GM12878 (cell line): Measurements from ENCODE around the gene SOWAHC. TPM values are rescaled to one million over a fixed set of nuclear protein-coding genes. Genes with fewer than 3 reads are reported as not detected.

Experiments used
- ASH2L ChIP-seq: fragments of 300-600, 200-600 bp; sonication (generic); IDR thresholded peaks from 2 replicates; pipeline ENCODE4 v1.6.1; 2017; ENCODE audit warnings: low read depth, mild to moderate bottlenecking, borderline replicate concordance
- BRCA1 ChIP-seq: IDR thresholded peaks from 2 replicates; pipeline ENCODE4 v1.6.1; 2011; ENCODE audit warnings: low read depth, low read length, improper control_type of control experiment
- CEBPB ChIP-seq, 2 experiments: fragments of 150-350 bp in 1 of 2; IDR thresholded peaks; 2 replicates each; pipeline ENCODE4 v1.6.1; 2012 to 2014; ENCODE audit warnings: low read depth in 2 of 2, low read length in 2 of 2, borderline replicate concordance in 1 of 2, inconsistent platforms in 1 of 2
- HDGF ChIP-seq: fragments of 450-650 bp; IDR thresholded peaks from 2 replicates; pipeline ENCODE4 v1.6.1; 2016; ENCODE audit warnings: antibody characterized with exemption
- IKZF1 ChIP-seq: fragments of 450-650 bp; conservative IDR thresholded peaks from 2 replicates; pipeline ENCODE4 v1.6.1; 2017; ENCODE audit warnings: antibody characterized with exemption, mild to moderate bottlenecking
- RFX5 ChIP-seq: IDR thresholded peaks from 2 replicates; pipeline ENCODE4 v1.6.1; 2011; ENCODE audit warnings: low read depth, low read length, improper control_type of control experiment
- RUNX3 ChIP-seq: IDR thresholded peaks from 2 replicates; pipeline ENCODE4 v1.6.1; 2012; ENCODE audit warnings: low read length, inconsistent platforms
- ZBED1 ChIP-seq: IDR thresholded peaks from 2 replicates; pipeline ENCODE4 v1.6.1; 2016; ENCODE audit warnings: borderline replicate concordance
- ZNF207 ChIP-seq: fragments of 450-650 bp; IDR thresholded peaks from 2 replicates; pipeline ENCODE4 v1.6.1; 2014; ENCODE audit warnings: antibody characterized with exemption, mild to moderate bottlenecking, borderline replicate concordance
- polyA plus RNA-seq, 11 experiments: library from polyadenylated mRNA; depleted of rRNA in 4 of 11; unstranded in 6 of 11; stranded (reverse) in 5 of 11; fragments of >200 nt; fragmentation: Nextera tagmentation in 4 of 11; fragmentation: Illumina TruSeq in 1 of 11; extraction: Ambion mirVana in 4 of 11; extraction: Trizol in 1 of 11; gene quantifications; 1 replicate in 1 of 11; 2 replicates in 10 of 11; pipeline versions ENCODE4 v1.2.1 to v1.2.3, GENCODE V29; 2011 to 2016; ENCODE audit warnings: inconsistent platforms in 2 of 11, missing spikeins in 2 of 11, low read depth in 1 of 11
- total RNA-seq, 4 experiments: library from RNA; depleted of rRNA in 3 of 4; stranded (reverse); fragments of >200 nt in 3 of 4; fragmentation: Illumina TruSeq in 1 of 4; extraction: Trizol in 1 of 4; gene quantifications; 2 replicates each; pipeline versions ENCODE4 v1.2.1 to v1.2.3, GENCODE V29; 2013 to 2021
- TF ChIP-seq, protein P1 (sequence below): IDR thresholded peaks from 2 replicates; pipeline ENCODE4 v1.6.1; 2012; ENCODE audit warnings: low read length, inconsistent platforms
- TF ChIP-seq, protein P2 (sequence below): IDR thresholded peaks from 2 replicates; pipeline ENCODE4 v1.6.1; 2012; ENCODE audit warnings: low read depth, low read length, improper control_type of control experiment
- TF ChIP-seq, protein P3 (sequence below): fragments of 450-650 bp; conservative IDR thresholded peaks from 2 replicates; pipeline ENCODE4 v1.6.1; 2017; ENCODE audit warnings: mild to moderate bottlenecking, moderate library complexity

Gene SOWAHC
- total and polyA plus RNA-seq, 10 of the 15 experiments (the other 5 are each of a cell fraction or from before 2014, with no cell fraction given), result 0.48 to 2.6 (median 1.8) TPM

DNA sequence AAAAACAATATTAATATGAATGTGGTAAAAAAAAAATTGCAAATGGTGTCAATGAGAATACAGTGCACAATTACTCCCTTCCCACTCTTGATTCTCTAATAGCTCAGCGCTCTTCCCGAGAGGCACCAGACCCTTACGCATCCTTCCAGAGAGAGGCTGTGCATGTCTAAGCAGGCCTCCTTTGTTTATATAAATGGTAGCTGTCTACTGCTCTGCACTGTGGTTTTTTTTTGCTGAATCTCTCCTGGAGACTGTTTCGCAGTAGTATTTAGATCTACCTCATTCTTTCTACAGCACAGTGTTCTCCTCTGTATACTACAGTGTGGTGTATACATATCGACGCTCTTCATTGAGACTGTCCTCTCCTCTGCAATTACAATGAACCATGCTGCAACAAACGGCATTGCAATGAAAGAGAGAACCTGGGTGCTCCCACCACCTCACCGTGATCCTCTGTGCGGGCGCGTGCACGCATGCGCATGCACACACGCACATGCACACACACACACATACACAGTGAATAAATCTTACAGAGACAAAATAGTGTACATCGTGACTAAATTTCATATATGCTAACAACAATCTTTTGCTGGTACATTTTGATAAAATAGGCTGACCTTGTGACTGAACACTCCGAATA, 19.8 kb upstream of the SOWAHC start (continued):
- TF ChIP-seq BRCA1 (no peak), ZNF207 (no peak), ASH2L (no peak), ZBED1 (no peak), IKZF1 (no peak), RFX5 (no peak), HDGF (no peak), CEBPB (IDR thresholded peaks at IDR 0.05; ENCODE audit: borderline replicate concordance in 1 of 2, low read depth in 2 of 2, low read length in 2 of 2) (no peak), RUNX3 (no peak)
- TF ChIP-seq, protein P1, sequence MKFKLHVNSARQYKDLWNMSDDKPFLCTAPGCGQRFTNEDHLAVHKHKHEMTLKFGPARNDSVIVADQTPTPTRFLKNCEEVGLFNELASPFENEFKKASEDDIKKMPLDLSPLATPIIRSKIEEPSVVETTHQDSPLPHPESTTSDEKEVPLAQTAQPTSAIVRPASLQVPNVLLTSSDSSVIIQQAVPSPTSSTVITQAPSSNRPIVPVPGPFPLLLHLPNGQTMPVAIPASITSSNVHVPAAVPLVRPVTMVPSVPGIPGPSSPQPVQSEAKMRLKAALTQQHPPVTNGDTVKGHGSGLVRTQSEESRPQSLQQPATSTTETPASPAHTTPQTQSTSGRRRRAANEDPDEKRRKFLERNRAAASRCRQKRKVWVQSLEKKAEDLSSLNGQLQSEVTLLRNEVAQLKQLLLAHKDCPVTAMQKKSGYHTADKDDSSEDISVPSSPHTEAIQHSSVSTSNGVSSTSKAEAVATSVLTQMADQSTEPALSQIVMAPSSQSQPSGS, result no peak
- TF ChIP-seq, protein P2, sequence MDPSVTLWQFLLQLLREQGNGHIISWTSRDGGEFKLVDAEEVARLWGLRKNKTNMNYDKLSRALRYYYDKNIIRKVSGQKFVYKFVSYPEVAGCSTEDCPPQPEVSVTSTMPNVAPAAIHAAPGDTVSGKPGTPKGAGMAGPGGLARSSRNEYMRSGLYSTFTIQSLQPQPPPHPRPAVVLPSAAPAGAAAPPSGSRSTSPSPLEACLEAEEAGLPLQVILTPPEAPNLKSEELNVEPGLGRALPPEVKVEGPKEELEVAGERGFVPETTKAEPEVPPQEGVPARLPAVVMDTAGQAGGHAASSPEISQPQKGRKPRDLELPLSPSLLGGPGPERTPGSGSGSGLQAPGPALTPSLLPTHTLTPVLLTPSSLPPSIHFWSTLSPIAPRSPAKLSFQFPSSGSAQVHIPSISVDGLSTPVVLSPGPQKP, result no peak
- TF ChIP-seq, protein P3, sequence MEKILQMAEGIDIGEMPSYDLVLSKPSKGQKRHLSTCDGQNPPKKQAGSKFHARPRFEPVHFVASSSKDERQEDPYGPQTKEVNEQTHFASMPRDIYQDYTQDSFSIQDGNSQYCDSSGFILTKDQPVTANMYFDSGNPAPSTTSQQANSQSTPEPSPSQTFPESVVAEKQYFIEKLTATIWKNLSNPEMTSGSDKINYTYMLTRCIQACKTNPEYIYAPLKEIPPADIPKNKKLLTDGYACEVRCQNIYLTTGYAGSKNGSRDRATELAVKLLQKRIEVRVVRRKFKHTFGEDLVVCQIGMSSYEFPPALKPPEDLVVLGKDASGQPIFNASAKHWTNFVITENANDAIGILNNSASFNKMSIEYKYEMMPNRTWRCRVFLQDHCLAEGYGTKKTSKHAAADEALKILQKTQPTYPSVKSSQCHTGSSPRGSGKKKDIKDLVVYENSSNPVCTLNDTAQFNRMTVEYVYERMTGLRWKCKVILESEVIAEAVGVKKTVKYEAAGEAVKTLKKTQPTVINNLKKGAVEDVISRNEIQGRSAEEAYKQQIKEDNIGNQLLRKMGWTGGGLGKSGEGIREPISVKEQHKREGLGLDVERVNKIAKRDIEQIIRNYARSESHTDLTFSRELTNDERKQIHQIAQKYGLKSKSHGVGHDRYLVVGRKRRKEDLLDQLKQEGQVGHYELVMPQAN, result no peak
